ENCODE measurements around the gene SALL4.

DNA sequence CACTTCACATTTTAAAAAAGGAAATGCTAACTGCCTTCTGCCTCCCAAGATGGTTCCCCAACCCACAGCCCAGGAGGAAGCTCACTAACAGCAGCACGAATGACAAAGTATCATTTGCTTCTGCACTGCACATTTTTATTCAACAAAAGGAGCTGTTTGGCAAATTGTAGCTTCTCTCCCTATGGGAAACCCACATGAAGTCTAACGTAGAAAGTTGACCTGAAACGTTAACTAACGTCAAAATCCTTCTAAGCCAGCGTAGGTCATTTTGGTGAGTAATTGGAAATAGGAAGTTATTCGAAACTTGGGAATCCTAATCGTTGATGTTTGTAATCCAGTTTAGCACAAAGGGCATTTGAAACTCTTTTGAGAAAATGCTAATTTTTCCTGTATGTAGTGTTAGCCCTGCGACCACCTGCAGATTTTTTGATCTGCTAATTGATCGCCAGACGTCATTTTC lies 2.9 kb downstream of the SALL4 start:
- TF ChIP-seq, protein P1, sequence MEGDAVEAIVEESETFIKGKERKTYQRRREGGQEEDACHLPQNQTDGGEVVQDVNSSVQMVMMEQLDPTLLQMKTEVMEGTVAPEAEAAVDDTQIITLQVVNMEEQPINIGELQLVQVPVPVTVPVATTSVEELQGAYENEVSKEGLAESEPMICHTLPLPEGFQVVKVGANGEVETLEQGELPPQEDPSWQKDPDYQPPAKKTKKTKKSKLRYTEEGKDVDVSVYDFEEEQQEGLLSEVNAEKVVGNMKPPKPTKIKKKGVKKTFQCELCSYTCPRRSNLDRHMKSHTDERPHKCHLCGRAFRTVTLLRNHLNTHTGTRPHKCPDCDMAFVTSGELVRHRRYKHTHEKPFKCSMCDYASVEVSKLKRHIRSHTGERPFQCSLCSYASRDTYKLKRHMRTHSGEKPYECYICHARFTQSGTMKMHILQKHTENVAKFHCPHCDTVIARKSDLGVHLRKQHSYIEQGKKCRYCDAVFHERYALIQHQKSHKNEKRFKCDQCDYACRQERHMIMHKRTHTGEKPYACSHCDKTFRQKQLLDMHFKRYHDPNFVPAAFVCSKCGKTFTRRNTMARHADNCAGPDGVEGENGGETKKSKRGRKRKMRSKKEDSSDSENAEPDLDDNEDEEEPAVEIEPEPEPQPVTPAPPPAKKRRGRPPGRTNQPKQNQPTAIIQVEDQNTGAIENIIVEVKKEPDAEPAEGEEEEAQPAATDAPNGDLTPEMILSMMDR (conservative IDR thresholded peaks at IDR 0.05; ENCODE audit: low read depth, low read length): no peak
- no peak for TF ChIP-seq EZH2 (IDR thresholded peaks at IDR 0.05; ENCODE audit: borderline replicate concordance, low read depth, low read length, poor library complexity, severe bottlenecking)
